Fibroblast of peridontal ligament (primary cell): ENCODE results near the gene CDH13.

ENCODE experiments used
- DNase-seq: peaks from one replicate; pipeline ENCODE4 v3.0.0-alpha.2; 2010; ENCODE audit errors: extremely low read depth

The CDH13 gene

DNA sequence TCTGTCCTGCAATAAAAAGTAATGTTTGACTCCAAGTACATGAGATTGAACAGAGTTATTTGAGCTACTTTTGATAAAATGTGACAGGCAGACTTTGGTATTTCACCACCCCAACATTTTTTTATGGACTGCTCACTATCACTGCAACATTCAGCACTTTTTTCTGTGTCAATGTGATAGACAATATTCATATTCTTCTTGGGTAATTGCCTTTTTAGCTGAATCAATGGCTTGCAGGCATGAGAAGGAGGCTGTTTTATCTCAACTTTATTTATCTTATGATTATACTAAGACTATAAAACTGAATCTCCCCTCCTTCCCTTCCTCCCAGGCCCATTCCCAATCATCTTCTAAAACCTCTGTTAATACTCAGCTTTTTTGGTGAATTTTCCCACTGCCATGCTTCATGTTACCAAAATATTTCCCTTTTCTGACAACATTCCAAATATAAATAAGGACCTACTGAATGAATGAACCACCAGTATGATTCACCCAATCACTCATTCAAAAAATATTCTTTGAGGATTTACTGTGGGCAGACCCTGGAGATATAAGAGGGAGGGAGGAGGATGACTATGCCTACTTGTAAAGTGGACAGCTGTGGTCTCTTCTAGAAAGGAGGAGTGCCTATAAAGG, 67.6 kb downstream of the CDH13 start:
- peak; percentile 63 for DNase-seq

DNA sequence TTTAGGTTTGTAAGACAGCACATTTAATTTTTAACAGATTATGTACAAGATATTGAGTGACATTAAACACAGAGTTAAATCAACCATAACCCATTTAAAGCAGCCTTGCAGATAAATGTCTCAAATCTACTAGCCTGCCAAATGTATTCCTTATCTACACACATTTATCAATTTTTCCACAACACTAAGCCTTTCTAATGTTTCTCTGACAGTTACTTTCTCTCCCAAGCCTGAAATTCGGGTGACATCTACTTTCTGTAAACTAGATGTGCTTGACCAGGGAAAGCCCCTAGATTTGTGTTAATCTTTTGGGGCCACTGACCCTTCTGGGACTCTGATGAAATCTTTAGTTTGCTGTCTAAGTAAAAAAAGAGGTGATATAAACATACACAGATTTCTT, 69.0 kb downstream of the CDH13 start:
- no peak for DNase-seq

DNA sequence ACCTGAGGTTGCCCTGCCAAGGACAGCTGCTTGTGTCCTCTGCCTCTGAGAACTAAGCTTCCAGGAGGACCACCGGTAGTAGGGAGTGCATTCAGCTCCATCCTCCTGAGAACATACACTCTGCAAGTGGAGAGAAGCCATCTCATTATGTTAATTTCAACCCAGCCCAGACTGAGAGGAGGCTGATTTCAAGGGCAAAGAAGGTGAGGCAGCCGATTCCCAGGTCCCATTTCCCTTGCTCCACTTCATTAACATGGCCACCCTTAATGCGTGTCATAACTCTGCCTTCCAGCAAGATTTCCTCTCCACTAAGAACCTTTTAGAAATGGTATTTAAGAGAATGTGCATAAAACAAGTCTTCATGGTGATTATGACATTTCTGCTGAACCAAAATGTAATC, 72.5 kb downstream of the CDH13 start:
- DNase-seq: no peak

DNA sequence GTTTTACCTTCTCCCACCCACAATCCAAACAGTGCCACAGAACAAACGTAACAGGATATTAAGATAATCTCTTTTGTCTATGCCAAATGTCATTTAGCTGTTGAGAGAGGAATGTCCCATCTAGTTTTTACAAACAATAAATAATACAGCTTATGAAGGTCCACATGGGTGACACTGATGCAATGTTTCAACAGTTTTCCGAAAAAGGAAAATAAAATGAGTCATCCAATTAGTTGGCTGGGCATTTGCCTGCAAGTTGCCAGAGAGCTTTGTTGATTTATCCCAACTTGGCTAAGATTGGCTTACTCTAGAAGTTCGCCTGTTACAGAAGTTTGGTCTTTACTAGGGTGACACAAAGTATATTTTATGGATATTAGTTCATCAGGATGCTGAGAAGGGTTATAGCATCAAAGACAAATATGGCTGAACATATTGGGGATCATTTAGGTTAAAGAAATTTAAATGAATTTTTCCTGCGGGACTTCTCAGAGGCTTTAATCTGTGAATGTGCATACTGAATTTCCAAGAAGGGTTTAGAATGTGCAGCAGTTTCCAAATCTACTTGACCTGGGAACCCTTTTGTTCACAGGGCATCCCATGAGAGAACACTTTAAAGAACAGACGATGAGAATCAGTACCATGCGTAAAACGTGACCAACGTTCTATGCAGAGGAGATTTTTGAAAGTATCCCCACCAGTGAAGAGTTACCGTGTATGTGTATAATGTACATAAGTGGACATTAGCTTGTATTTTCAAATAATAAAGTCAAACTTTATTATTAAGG, 73.1 kb downstream of the CDH13 start:
- peak; percentile 91 for DNase-seq

DNA sequence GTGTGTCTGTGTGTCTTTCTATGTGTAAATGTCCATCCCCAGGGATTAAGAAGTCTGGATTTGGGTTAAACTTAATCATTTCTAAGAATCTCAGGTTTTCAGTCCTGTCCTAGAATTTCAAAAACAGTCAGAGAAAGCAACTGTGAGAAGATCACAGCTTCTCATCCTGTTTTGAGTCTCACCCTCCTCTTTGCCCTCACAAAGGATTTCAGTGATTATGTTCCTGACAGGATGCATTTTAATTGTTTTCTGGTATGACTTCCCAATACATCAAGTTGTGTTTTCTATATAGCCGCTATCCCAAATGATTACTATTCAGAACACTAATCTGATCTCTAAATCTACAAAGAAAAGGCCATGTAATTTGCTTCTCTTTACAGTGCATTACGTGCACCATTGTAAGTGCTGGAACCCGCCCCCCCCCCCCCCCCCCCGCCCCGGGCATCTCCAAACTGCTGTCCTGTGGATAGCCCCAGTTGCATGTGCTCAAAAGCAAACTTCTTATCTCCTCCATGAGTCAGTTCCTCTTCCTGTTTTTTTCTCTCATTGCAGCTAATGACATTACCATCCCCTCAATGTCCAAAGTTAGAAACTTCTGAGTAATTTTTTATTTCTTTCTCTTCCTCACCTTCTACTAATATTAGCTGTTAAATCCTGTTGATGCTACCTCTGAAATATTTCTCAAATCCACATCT, 73.9 kb downstream of the CDH13 start:
- no peak for DNase-seq

DNA sequence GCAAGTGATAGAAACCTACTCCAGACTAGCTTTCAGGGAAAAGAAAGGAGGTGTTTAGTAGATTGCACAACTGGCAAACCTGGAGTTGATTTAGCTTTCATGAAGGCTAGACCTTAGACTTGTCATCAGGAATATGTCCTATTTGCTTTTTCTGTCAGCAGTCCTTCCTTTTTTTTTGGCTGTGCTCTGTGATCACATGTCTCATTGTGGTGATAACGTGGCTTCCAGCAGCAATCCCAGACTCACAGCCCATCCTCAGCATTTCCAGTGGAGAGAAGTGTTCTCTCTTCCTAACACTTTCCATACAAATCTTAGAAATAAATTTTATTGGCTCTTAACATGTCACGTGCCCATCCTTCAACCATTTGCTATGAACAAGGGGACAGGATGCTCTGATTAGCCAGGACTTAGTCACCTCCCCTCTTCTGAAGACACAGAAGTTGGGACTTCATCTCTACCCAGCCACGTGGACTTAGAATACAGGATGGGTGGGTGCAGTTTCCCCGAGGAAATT, 74.7 kb downstream of the CDH13 start:
- DNase-seq: no peak

DNA sequence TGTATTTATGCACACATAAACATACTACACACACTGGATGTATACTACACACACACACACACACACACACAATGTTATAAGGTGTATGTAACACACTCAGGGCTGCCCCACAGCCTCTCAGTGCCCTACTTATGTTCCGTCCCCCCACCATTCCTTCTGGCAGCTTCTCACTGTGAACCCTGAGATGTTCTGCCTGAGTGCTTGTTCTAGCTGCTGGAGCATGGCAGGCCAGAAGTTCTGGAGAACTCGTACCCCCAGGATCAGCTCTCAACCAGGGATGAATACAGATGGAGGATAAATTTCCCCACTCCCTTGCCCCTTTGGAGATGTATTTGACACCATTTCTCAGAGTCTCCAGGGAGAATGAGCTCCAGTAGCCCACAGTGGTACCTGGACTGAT, 76.4 kb downstream of the CDH13 start:
- no peak for DNase-seq

DNA sequence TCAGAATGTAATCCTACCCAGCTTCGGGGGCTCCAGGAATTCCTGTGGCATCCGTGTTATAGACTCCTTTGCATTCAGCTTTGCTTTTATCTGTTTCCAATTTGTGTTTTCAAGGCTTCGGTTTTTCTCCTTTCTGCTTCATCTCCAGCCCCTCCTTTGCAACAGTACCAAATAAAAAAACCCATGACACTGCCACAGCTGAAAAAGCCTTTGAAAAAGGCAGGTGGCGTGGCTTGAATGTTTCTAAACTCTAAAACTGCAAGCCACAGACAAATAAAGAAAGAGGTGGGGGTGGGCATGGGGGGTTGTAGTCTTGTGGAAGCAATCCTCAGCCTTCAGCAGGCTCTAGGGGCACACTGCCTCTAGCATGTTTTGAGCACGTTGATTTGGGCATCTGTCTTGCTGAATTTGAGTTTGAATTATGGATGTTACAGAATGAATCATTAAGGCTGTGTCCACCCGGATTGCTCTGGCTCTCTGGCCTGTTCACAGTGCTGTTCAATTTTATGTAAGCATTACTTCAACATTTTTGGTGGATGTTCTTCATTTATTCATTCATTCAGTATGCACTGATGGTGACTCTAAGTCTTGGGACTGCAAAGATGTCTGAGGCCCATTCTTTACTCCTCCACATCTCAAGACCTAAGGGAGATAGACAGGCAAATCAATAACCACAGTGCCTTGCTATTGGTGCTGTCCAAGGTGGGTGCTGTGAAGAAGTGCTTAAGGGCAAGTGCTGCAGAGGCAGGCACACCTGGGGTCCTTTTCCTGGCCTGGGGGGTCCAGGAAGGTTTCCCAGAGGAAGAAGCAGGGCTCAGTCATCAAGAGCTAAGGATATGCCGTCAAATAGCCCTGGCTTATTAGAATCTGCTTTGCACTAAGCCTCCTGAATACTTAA, 77.4 kb downstream of the CDH13 start:
- DNase-seq: no peak

DNA sequence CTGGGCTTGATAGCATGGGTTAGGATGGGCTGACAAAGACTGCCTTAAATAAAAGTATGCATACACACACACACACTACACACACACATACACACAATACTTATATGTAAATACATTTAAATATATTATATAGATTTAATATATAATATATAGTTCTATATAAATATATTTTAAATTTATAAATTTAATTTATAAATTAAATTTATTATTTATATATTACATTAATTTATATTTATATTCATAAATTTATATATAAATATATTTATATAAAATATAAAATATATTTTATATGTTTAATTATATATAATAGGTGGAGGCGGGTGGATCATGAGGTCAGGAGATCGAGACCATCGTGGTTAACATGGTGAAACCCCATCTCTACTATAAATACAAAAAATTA, 83.2 kb downstream of the CDH13 start:
- DNase-seq: no peak

DNA sequence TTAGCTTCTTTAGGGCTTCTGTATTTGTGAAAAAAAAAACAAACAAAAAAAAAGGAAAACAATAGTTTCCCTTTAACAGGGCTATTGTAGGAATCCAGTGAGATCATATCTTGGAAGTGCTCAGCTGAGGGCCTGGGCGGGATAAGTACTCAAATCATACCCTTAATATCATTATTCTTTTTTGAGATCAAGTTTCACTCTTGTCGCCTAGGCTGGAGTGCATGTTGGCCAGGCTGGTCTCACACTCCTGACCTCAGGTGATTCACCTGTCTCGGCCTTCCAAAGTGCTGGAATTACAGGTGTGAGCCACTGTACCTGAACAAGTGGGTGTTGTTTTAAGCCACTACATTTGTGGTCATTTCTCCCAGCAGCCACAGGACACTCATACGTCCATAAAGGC, 87.0 kb downstream of the CDH13 start:
- DNase-seq: no peak

DNA sequence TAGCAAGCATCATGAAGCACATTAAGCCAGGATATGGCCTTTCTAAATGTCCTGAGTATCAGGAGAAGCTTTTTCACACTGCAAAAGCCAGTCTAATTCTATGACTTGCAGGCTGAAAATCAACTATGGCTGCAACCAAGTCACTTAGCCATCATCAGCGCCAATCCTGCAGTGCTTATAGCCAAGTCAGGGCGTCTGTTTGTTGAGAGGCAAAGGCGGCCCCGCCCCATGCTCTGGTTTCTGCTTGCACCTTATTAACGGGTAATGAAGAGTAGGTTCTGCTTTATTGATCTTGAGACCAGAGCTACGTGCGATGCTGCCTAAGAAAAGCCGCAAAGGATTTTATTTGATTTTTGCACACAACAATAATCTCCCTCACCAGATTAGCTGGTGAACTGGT, 88.4 kb downstream of the CDH13 start:
- no peak for DNase-seq

DNA sequence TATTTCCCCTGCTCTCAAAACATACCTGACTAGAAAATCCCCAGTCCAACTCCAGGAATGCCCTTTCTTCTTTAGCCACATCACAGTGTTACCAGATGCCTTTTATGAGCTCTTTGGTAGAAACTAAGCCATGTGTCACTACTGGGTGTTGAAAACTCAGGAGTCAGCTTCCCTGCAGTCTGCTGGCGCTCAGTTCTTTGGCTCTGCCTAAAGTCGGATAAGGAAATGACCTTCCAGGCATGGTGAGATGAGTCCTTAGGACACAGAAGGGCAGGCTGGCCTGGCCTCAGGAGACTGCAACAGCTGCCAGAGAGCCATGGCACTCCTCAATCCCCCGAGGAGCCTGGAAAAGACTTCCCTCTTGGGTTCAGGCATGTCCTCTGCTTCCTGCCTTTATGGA, 89.1 kb downstream of the CDH13 start:
- no peak for DNase-seq

DNA sequence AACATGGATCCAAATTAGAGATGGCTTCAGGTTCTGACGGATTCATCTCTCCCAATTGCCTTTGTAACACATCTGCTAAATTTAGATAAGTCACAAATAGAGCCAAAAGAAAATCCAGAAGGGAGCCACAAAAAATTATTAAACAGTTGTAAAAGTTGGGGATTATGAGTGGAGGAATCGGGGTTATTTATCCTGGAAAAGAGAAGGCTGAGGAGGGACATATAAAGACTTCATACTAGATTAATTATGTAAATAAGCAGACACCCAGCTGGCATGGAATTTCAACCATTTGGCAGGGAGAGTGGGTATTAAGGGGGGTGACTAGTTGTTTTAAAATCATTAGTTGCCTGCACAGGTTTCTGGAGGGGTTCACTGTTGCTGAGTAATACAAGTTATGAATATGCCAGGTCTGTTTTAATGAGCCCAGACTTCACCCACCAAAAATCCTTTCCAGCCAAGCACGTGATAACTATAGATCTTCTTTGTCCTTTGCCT, 89.6 kb downstream of the CDH13 start:
- no peak for DNase-seq

DNA sequence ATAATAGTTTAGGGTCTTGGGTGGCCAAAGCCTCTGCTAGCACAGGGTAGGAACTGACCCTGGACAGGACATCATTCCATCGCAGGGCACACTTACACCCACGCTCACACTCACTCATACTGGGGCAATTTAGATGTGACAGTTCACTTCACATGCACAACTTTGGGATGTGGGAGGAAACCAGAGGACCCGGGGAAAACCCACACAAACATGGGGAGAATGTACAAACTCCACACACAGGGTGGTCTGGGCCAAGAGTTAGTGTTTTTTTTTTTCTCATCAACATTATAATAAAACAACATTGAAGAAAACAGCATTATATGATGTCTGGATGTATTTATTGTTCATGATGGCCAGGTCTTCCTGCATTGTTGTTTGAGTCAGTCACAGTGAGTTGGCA, 93.6 kb downstream of the CDH13 start:
- no peak for DNase-seq

DNA sequence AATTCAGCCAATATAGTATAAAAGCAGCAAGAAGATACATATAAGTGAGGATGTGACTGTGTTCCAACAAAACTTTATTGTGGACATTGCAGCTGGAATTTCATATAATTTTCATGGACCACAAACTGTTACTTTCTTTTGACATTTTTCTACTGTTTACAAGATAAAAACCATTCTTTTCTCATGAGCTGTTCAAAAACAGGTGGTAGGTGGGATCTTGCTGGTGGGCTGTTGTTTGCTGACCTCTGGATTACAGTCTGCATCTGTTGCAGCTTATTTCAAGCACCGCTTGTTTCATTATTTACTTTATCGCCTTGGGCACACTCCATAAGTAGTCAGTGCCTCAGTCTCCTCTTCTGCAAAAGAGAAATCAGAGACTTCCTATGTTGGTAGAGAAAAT, 99.5 kb downstream of the CDH13 start:
- no peak for DNase-seq

DNA sequence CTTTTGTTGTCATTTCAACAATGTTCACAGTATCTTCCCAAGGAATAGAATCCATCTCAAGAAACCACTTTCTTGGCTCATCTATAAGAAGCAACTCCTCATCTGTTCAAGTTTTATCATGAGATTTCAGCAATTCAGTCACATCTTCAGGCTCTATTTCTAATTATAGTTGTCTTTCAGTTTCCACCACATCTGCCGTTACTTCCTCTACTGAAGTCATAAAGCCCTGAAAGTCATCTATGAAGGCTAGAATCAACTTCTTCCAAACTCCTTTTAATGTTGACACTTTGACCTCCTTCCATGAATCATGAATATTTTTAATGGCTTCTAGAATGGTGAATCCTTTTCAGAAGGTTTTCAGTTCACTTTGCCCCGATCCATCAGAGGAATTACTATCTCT, 102.1 kb downstream of the CDH13 start:
- DNase-seq: no peak

DNA sequence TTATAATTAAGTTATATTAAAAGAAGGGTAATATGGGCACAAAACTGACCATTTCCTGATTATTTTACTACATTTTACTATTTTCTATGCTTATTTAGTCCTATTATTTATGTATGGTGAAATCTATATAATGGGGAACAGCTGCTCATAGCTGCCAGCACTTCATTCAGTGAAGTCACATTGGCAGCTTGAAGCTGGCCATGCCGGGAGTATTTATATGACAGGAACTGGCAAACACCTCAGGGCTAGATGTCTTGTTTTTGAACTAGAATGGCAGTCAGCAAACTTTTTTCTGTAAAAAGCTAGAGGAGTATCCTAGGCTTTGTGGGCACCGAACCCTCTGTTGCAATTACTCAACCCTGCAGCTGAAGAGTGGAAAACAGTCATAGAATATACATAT, 104.1 kb downstream of the CDH13 start:
- DNase-seq: peak; percentile 29

DNA sequence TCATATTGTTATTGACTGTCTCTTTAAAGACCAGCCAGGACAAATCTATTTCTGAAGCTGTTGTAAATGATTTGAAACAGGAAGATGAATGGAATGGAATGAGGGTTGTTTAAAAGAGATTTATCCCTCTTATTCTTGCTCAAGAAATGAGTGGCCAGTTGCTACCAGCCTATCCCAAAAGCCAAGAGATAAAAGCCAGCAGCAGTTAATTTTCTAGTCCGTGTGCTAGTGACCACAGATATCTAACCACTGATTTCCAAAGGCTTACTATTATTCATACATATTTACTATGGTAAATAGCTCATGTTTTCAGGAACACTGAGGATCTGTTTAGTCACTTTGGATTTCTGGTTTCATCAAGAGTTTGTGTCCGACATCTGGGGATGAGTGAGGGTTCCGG, 105.7 kb downstream of the CDH13 start:
- no peak for DNase-seq

DNA sequence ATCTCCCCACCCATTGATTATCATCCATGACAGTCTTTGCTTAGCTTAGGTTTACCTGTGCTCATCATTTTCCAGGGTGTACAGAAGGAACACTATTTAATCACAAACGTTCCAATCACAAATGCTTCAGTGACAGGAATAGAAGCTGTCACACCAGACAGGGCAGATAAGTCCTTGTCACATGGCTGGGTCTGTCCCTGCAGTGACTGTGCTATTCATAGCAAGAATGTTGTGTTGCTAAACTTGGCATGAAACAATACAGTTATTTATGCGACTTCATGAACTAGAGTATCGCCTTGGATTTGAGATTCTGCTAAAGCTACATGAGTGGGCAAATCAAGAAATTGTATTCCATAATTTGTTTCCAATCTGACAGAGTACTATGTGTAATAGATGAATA, 108.4 kb downstream of the CDH13 start:
- DNase-seq: no peak

DNA sequence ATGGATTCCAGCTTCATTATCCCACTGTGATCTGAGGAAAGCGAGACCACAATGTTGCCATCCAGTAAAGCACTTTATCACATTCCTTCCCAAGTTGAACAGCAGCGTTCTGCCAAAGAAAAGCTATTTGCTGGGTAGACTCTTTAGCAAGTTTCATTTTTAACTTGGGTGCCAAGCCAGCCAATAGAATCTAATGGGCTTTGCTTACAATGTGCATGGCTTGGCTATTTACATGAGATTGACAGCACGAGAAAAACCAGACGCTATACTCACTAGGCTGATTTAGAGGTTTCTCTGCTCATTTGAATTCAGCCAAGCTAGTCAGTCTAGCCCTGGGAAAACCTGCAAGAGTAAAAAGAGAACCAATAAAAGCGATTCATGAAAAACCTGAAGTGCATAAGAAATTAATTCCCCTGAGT, 108.9 kb downstream of the CDH13 start:
- DNase-seq: peak; percentile 25

DNA sequence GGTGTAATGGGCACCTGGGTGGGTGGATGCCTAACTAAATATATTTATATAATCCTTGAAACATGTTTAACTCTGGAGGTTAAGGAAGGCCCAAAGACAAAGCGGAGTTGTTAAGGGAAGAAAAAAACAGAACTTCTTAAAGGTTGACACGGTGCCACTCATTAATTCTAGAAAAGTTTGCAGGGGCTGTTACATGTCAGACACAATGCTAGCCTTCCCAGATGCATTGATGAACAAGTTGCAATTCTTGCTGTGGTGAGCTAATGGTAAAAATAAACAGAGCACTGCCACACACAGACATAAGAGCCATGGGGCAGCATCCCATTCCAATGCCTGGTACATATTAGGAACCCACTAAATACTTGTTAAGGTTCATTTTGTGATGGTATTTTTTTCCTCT, 109.5 kb downstream of the CDH13 start:
- DNase-seq: no peak

DNA sequence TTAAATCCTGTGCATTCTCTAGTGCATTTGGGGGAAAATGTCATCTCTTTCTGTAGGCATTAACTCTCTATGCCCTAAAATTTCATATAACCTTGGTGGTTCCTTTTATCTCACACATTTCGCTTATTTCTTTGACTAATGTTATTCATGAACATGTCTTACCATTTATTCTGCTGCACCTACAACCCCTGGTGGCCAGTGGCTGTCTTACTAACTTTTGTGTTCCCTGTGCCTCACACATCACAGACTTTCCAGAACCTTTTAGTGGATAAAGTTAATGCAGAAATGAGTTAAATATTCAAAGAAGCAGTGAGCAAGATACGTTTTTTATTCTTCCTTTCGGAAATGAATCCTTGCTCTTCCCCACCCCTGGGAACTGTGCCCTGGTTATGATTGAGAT, 111.9 kb downstream of the CDH13 start:
- no peak for DNase-seq
